Measurements from ENCODE around the gene STARD6.
"Not testable (repeated sequence)": the region's sequence is repeated elsewhere in the genome, so short reads cannot be mapped to it uniquely, and the experiment has no call there.

The STARD6 gene, protein sequence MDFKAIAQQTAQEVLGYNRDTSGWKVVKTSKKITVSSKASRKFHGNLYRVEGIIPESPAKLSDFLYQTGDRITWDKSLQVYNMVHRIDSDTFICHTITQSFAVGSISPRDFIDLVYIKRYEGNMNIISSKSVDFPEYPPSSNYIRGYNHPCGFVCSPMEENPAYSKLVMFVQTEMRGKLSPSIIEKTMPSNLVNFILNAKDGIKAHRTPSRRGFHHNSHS

DNA sequence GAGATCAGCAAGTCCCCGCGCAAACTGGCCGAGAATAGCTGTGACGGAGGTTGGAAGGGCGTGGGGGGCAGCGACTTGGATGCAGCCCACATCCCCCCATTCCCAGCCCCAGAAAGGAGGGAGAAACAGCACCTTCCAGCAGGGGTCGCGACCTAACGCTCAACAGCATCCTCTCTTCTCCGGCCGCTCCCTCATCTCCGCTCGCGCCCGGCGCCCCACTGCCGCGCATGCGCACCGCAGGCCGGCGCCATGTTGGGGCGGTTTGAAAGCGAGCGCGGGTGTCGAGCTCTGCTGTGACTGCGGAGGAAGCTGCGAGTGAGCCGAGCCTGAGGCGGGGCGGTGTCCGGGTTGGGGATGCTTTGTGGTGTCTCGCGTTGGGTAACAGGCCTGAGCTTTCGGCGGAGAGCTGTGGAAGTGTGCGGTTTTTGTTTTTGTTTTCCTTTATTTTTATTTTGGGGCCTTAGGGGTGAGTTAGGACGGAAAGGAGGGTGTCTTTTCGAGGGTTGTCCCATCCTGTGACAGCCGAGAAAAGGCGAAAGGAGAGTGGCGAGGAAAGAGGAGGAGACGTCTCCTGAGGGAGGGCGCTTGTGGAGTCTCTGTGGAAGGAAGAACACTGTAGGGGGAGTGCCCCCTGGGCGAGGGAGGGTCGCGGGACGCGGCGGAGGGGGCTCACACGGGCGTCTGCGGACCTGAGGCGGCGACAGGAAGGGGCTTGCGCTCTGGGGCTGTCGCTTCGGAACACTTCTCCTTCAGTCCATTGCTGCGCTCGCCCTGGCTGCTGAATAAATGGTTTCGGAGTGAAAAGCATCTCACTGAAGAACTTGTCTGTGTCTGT lies at the start of gene STARD6, which contains the start of gene C18orf54:
Gene STARD6 (minus strand): TSS at position 199 of the 835 bp plus-strand sequence. CDS start 3,285 bp downstream, outside the sequence.
Gene C18orf54 (plus strand): TSS at position 247 of the 835 bp plus-strand sequence. CDS start 2,667 bp downstream, outside the sequence.
- FAIRE-seq: no peak

DNA sequence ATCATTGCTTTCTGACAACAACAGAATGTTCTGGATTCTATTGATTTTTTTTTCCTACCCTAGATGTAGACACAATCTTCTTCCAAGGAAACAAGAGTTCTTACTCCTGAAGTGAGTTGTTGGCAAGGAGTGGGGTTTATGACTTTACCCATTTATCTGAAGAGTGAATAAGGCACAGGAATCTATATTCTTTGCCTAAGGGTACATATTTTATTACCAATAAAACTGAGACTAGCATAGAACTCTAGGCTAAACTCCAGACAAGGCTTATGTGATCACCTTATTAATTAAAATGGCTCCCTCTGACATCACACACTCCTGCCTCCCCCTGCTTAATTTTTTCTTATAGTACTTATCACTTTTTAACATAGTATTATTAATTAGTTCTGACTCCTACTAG lies 47.6 kb upstream of the STARD6 start:
- FAIRE-seq: no peak

DNA sequence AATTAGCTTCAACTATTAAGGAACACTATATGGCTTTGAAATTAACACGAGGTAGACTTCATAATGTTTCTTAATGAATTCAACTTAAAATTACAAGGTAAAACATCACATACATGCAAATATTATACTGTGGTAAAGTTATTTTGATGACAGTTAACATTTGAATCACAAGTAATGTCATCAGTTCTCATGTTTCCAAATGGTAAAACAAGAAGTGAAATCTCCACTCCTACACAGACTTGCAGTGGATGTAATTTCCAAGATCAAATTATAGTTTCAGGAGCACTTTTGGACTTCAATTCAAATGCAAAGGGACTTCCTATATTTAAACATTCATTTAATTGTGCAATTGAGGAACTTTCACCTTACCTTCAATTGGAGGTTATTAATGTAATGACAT lies 39.1 kb upstream of the STARD6 start:
- no peak for FAIRE-seq

DNA sequence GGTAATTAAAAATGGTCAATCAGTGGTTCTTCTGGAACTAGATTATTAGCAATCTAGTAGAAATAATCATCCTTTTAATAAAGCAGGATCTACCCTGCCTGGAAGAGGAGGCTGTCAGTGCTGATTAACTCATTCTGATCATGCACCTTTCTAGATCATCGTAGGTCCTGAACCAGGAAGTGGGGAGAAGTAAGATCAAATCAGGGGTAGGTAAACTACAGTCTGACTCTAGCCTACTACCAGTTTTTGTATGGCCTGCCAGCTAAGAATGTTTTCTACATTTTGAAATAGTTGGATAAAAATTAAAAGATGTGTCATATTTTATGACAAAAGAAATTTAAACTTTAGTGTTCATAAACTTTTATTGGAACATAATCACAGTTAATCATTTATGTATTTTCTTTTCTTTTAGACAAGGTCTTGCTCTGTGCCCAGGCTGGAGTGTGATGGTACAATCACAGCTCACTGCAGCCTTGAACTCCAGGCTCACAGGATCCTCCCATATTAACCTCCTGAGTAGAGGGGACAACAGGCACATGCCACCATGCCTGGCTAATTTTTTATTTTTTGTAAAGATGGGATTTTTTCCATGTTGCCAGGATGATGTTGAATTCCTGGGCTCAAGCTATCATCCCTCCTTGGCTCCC lies 36.1 kb upstream of the STARD6 start:
- no peak for FAIRE-seq

GRCh38 chr18:54392543-54393023 lies 34.9 kb upstream of the STARD6 start:
- FAIRE-seq: no peak

DNA sequence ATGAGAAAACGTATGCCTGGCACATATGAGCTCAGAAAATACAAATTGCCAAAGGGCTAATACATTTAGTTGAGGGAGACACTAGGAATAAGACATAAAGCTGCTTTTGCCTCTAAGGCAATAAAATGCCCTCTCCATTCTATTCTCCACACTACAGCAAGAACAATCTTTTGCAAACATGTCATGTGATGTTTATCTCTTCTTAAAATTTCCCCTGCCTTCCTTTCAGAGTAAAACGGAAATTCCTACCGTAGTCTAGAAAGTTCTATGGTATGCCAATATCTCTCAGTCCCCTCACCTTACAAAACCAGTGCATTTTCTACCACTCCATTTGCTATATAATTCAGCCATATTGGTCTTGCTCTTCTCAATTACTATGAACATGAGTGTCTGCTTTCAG lies 33.2 kb upstream of the STARD6 start:
- FAIRE-seq: no peak

- FAIRE-seq: no peak
Observed at GRCh38 chr18:54389143-54389505, 31.5 kb upstream of the STARD6 start.

DNA sequence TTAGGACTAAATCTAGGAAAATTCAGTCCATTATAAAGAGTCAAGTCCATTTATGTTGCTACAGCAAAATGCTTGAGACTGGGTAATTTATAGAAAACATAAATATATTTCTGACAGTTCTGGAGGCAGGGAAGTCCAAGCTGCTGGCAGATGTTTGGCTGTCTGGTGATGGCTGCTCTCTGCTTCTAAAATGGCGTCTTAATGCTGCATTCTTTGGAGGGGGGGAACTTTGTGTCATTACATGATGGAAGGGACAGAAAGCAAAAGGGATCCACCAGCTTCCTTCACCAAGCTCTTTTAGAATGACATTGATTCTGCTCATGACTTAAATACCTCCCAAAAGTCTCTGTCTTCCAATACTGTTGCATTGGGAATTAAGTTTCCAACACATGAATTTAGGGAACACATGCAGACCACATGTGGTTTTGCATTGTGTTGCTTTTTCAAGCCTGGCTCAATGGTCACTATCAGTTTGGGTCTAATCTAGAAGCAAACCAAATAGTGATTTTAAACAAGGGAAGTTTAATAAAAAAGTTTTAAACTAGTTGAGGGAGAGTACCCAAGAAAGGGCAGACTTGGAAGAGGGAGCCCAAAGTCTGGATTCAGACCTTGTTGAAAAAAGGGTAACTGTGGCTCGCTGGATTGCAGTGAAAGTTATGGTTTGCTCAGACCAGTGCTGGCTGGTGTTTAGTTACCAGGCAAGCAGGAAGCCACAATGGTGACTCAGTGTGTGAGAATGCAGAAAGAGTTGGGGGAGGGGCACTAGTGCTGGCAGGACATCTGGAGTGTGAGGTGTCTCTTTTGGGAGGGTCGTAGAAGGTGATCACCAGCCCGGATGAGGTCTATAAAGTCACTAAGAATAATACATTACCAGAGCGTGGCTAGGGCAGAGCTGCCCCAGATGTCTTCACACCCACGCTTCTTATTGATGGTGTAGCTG lies 30.8 kb upstream of the STARD6 start:
- FAIRE-seq: no peak

GRCh38 chr18:54387631-54388030 lies 30.0 kb upstream of the STARD6 start:
- no peak for FAIRE-seq

- FAIRE-seq: not testable (repeated sequence)
Observed at GRCh38 chr18:54386800-54387495, 29.3 kb upstream of the STARD6 start.

- no peak for FAIRE-seq
Observed at GRCh38 chr18:54386043-54386442, 28.4 kb upstream of the STARD6 start.

DNA sequence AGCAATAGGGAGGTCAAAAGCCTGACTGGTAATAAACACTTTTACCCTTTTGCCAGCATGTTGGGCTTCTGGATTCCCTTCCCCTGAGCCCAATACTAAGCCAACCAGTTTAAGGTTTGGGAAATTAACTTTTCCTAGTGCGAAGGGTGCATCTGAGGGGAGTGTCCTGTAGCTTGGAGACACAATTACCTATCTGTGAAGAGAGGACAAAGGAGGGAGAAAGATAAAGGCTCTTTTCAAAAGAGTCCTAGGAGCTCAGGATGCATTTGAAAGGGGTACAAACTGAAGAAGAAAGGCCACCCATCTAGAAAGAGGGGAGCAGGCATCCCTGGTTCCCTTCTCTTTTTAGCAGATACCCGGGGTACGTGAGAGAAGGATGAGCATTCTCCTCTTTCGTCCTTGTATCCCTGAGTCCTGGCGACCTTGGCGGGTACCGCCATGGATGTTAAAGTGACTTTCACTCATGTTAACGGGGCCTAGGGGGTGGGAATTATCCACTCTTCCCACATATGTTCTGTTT lies 25.1 kb upstream of the STARD6 start:
- no peak for FAIRE-seq

GRCh38 chr18:54382076-54382475 lies 24.4 kb upstream of the STARD6 start:
- no peak for FAIRE-seq

DNA sequence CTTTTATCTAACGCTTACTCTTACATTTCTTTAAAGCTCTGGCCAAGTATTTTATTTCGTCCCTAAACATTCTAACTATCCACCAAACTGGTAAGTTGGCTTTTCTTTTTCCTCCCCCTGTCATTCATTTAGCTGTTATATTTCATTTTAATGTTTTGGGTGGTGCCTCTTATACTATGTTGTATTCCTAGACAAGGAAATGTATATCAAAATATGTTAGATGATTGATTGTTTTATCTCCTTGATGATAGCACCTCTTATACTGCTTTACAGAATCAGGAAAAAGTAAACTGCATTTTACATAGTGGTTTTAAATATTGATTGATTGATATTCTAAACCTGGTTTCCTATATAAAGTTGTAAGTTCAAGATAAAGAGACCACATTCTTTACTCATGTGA lies 24.0 kb upstream of the STARD6 start:
- FAIRE-seq: no peak

DNA sequence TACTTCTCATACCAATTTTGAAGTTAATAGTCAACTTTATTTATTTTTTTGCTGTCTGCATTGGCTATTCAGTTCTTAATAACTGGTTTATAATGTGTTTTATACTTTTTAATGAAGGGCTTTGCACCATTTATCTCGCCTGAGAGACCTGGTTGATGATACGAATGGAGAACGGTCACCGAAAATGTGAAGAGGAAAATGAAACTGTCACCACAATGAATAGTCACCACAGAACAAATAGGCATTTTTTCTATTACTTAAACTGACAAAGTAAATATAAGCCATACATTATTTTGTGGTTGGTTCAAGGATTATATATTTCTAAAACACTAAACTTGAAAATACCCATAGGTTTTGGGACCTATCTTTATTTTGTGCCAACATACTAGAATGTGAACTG lies 20.4 kb upstream of the STARD6 start:
- FAIRE-seq: no peak

- FAIRE-seq: no peak
Observed at GRCh38 chr18:54360406-54360805, 2.7 kb upstream of the STARD6 start.

DNA sequence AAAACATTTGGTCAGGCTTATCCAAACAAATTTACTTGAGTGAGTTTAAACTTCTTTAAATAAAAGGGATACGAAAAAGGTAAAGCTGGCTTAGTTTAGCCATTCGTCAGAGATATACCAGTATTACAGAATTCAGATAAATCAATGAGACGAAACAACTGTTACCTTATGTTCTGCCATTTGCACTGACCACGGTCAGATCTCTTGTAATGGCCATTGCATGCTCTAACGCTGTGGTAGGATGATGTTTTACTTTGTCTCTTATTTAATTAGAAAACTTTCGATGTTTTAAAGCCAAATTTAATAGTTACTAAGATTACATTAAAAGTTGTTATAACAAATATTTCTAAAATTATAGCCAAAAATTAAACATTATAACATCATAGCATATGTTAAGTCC lies 1.6 kb upstream of the STARD6 start:
- no peak for FAIRE-seq

DNA sequence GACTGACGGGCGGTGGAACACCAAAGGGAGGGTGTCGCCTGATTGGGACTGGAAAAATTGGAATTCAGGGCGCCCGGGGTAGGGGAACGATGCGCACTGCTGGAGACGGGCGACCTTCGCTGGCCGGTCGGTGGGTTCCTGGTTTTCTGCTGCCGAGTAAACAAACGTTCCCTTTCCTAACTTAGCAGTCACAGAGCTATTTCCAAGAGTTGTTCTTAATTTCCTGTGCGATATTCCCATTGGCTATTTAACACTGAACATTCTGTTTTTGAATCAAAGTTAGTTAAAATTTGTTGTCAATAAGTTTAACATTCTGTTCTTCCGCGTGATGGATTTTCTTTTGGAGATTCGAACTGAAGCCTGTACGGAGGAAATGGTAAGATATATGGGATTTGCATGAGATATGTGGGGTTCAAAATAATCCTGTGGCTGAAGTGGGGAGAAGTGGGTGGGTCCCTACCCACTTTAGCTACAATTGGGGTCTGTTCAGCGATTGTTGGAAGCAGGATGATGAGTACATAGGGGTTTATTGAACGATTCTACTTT lies 910 bp upstream of the STARD6 start:
- no peak for FAIRE-seq

- no peak for FAIRE-seq
Observed at GRCh38 chr18:54357082-54357659, 487 bp downstream of the STARD6 start.

GRCh38 chr18:54351186-54351585 lies 6.5 kb downstream of the STARD6 start:
- no peak for FAIRE-seq

DNA sequence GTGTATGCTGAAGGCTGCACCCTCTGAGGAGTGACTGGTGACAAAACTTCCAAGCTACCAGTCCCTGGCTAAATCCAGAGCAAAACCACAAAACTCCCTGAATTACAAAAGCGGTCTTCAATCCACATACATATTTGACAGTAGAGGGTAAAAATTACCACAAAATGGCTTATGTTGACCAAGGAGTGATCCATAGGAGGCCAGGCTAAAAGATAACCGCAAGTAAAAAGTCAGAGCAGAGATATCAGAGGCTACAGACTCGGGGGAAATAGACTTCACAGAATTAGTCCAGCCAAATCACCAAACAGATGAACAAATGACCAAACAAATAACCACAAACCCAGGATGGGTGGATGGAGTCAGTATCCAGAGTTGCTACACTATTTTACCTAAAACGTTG lies 19.4 kb downstream of the STARD6 start:
- FAIRE-seq: no peak
